GM19324 (cell line): ENCODE data around the gene DIABLO.
A peak's percentile ranks its signal among the peaks of the same experiment; 100 is the strongest.
"Not testable (repeated sequence)": the region's sequence is repeated elsewhere in the genome, so short reads cannot be mapped to it uniquely, and the experiment has no call there.

Source experiments
- ATAC-seq: cut with Tn5 transposase; IDR thresholded peaks from one replicate; pipeline ENCODE4 v1.9.1; 2021; ENCODE audit warnings: mild to moderate bottlenecking, moderate library complexity; ENCODE audit not compliant: unreplicated experiment, low FRiP score

DIABLO gene

DNA sequence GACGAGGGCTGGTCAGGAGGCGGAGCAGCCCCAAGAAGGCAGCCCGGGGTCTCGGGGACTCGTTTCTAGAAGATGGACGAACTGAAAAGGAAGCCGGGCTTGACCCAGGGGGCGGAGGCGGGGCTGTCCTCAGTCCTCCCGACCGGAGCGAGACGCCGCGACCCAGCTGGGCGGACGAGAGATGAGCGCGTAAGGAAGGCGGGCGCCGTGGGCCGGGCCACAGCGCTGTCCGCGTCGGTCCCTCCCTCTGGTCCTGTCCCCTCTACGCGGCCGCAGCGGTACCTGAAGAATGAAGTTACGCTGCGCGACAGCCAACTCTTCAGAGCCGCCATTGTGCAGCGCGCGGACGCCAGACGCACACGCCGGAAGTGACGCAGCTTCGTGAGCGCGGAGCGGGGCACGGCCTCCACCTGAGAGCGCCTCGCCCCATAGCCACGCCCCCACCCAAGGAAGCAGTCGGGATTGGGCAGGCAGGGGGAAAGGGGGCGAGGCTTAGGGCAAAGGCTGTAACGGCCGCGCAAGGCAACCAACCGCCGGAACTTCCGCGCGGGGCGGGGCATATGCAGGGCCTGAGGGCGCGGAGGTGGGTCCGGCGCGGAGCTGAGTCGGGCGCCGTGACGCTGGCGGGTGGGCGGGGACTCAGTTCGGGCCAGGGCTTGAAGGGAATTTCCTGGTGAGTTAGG lies at the start of gene DIABLO:
Gene DIABLO (minus strand): TSS at position 370 of the 683 bp plus-strand sequence. CDS start 38 bp downstream, at position 332.
- peak; percentile 94 for ATAC-seq

DNA sequence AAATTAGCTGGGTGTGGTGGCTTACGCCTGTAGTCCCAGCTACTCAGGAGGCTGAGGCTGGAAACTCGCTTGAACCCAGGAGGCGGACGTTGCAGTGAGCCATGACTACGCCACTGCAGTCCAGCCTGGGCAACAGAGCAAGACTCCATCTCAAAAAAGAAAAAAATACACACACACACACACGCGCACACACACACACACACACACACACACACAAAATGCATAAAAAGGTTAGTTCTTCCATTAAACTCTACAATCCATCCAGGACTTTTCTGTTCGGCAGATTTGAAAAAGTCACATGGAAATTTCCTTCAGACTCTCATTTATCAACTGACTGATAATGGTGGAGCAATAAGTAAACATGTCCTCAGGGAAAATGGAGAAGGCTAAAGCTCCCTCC lies 49.6 kb upstream of the DIABLO start:
- no peak for ATAC-seq

DNA sequence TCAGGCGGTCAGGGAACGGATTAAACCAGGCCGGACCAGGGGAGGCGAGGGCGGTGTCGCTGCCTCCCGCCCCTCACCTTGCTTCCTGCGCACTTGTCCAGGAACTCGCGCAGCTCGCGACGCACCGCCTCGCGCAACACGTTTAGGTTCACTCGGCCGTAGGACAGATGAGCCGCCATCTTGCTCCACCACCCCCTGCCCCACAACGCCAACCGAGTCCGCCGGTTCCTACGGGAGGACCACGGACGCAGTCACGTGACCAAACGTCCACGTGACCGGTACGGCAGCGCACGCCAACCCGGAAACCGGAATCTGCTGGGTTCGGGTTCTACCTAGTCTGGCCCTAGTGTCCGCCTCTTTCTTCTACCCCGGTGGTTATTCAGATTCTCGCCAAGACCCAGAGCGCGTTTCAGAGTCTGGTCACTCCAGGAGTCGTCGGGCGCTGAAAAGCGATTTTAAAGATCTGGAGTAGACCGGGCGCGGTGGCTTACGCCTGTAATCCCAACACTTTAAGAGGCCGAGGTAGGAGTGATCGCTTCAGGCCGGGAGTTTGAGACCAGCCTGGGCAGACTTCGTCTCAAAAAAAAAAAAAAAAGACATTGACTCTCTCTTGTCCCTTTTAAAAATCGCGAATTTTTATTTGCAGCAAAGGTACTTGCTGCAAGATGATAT lies 40.5 kb upstream of the DIABLO start, which contains the start of gene VPS33A:
Gene VPS33A (minus strand): TSS at position 265 of the 672 bp plus-strand sequence. CDS start 86 bp downstream, at position 179.
- ATAC-seq: peak; percentile 94

DNA sequence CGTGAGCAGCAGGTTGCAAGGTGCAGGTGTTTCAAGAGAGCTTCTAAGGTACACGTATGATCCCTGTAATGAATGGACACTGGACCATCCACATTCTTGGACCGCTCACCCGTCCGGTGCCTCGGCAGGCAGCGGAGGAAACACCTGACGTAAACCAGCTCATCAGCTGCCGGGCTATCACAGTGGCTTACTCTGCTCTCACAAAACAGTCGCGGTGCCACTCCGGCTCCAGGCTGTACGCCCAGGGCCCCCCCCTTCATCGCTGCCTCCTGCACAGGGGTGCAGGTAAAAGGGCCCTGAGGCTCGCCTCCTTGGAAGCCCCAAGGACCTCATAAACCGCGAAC lies 40.0 kb upstream of the DIABLO start:
- peak; percentile 34 for ATAC-seq

DNA sequence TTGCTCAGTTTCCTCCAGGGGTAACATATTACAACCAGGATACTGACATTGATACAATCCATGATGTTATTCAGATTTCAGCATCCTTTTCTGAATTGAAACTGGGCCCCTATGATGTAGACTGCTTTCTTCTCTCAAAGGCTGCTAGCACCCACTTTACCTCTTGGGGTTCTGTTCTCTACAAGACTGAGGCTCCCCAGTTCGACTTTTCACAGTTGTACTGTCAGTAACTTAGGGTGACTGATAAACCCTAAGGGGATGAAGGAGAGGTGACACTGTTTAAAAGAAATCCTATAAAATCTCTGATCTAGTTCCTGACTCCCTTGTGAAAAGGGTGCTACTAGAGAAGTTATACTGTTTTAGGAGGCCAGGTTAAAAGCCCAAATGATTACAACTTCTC lies 39.6 kb upstream of the DIABLO start:
- no peak for ATAC-seq

DNA sequence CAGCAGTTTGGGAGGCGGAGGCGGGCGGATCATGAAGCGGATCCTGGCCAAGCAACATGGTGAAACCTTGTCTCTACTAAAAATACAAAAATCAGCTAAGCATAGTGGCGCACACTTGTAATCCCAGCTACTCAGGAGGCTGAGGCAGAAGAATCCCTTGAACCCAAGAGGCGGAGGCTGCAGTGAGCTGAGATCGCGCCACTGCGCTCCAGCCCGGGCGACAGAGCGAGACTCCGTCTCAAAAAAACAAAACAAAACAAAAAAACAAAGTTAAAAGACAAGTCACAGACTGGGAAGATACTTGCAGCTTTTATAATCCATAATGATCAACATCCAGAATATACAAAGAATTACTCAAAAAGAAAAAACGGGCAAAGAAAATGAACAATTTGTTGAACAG lies 34.9 kb upstream of the DIABLO start:
- ATAC-seq: not testable (repeated sequence)

DNA sequence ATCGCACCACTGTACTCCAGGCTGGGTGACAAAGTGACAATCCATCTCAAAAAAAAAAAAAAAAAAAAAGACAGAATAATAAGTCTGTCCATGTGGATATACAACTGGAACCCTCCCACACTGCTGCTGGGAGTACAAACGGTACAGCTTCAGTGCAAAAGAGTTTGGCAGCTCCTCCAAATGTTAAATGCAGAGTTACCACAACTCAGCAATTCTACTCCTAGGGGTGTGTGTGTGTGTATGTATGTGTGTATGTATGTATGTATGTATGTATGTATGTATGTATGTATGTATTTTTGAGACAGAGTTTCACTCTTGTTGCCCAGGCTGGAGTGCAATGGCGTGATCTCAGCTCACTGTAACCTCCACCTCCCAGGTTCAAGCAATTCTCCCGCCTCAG lies 33.1 kb upstream of the DIABLO start:
- ATAC-seq: not testable (repeated sequence)

DNA sequence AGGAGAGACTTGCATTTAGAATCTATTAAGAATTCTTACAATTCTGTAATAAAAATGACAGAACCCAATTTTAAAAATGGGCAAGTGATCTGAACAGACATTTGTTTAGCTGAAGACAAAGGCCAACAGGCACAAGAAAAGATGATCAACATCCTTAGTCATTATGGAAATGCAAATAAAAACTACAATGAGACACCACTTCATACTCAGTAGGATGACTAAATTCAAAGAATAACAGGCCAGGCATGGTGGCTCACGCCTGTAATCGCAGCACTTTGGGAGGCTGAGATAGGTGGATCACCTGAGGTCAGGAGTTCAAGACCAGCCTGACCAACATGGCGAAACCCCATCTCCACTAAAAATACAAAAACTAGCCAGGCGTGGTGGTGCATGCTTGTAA lies 32.6 kb upstream of the DIABLO start:
- not testable (repeated sequence) for ATAC-seq

DNA sequence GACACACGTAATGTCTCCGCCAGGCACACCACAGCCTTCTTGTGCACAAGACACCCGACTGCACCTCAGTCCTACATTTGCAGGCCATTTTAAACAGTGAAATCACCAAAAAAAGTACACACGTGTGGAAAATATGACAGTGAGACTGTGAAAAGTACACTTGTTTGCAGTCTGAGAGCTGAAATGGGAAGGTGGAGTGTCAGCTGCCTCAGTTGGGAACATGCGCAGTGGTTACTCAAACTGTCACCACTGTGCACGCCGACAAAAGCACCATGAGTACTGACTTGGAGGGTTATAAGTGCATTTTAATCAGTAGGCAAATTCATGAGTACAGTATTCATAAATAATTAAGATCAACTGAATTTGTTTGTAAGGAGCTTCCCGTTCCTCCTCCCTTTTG lies 24.7 kb upstream of the DIABLO start:
- no peak for ATAC-seq

DNA sequence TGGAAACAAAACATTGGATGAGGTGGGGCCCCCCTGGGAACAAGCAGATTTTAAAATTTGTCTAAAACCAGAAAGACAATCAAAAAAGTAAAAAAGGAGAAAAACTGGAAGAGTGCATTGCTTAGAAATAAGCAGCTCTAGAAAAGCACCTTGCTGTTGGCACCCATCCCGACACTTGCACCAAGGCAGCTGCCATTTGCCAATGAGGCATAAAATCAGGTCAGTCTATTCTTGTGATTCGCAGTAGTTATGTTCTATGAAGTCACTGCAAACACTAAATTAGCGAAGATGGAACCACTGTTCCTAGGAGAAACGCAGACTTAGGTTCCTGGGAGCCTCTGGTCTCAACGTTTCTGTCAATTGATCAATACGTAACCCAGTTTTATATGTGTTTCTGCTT lies 24.2 kb upstream of the DIABLO start:
- ATAC-seq: no peak

DNA sequence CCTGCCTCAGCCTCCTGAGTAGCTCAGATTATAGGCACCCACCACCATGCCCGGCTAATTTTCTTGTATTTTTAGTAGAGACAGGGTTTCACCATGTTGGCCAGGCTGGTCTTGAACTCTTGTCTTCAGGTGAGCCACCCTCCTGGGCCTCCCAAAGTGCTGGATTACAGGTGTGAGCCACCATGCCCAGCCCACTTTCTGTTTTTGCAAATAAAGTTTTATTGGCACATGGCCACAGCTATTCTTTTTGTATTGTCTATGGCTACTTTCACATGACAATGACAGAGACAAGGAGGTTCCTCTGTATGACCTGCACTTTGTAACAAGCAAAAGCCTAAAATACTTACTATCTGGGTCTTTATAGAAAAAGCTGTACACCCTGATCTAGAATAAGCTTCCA lies 19.7 kb upstream of the DIABLO start:
- ATAC-seq: no peak

DNA sequence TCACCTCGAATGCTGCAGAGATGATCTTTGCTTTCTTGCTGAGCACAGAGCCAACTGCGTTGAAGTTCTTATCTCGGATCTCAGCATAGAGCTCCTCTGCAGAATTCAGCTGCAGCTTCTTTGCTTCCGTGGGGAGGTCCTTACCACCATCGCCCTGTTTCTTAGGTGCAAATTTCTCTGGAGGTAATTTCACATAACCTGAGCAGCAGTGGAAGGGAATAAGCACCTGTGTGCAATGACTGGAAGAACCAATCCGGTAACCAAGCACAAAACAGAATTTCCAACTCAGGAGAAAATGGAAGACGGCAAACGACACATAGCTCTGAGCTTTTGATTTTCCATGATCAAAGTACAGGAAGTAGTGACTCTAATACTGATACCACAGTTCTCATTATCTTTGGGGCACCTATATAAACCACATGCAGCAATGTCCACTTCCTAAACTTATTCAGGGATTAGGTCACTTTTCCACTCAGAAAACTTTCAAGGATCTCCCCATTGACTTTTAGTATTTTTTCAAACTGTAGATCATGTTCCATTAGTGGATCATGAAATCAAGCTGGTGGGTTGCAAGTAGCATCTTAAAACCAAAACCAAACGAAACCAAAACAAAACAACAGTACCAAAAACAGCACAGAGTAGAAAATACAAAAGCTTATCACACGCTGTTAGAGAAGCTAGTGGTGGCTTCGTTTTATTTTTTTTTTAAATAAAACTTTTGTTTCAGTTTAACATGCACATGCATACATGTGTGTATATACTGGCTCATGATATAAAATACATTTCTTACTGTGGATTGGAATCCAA lies 18.9 kb upstream of the DIABLO start:
- no peak for ATAC-seq

DNA sequence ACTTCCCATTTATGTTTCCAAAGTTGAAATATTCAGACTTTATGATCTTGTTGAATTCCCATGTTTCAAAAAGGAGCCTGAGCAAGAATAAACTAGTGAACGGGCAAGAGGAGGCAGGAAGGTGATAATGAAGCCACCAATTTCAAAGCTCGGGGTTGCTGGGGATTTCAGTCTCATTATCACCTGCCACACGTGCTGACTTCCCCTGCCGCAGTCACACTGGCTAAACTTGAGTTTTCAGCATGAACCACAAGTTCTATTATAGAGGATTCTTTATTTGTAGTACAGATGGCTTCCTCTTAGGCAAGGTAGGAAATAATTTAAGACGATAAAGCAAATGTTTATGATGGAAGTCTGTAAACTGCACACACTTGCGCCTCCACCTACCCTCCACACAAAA lies 18.1 kb upstream of the DIABLO start:
- no peak for ATAC-seq

DNA sequence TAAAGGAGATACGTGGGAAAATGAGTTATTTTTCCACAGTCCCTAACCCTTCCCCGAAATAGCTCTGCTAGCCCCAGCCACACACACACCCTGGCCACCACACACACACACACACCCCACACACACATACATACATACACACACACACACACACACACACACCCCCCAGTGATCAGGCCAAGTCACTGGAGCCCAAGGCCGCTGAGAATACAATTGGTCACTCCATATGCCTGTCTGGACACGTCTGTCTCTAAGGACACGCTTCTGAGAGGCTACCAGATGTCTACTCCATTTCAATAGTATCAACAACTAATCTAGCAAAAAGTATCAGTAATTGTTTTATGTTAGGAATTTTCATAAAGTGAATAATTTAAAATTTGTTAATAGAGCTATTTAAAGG lies 13.0 kb upstream of the DIABLO start:
- ATAC-seq: no peak

DNA sequence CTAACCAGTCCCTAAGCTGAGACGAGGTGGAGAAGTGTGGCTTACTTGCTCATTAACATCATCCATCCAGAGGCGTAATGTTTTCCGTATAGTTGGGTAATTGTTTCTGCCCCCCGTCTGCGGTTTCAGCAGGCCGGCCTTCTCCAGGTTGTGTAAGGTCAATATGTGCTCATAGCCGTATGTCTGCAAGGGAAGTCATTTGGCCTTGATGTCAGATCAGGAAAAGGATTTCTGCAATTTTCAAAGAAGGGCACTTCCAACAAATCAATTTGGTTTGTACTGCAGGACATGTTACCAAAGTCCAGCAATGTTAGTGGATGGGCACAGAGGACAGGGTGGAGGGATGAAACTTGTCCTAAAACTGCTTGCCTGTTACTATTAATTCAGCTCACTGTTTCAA lies 9.9 kb upstream of the DIABLO start:
- no peak for ATAC-seq

DNA sequence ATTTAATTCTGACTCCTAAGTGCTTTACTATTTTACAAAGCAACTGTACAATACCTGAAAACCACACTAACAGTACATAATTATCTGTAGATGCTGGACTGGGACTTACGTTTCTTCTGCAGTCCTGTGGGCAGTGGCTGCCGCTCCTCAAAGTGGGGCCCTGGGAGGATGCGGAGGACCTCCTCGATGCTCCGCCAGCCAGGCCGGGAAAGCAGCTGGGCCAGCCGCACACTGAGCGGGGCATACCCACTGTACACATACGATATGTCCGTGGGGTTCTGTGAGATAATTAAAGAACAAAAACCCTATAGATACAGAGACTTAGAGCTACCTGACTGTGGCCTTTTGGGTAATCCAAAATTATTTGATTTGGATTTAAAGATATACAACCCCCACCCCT lies 6.8 kb upstream of the DIABLO start:
- ATAC-seq: no peak

DNA sequence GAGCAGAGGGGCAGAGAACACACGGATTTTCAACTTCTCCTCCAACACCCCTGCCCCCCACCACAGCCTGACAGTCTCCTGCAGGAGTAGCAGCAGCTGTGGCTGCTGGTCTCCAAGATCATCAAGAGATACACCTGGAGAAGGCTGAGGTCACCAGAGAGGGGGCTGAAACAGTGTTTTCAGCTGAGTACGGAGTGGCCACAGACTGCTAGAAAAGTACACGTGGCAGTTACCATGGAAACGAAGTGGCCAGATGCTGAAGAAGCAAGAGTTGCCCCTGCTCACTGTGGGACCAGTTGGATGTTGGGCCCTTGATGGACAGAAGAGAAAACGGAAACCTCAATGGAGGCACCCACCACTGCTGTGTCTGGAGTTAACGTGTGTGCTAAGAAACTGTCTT lies 4.9 kb upstream of the DIABLO start:
- ATAC-seq: no peak

DNA sequence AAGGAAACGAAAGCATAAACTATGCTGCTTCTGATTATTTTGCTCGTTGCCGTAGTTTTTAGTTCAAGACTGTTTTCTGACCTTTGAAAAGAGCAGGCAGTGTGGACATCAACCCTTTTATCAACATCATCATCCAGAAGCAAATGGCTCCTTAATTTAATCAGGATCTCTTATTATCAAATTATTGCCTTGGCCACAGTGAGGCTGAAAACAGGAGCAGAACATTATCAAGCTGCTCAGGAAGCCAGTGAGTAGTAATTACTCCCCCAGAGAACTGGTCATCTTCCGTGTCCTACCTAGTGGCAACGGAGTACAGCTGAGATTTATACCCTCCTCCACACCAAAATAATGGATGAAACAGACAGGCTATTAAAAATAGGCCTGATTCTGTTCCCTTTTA lies 2.2 kb upstream of the DIABLO start:
- no peak for ATAC-seq

DNA sequence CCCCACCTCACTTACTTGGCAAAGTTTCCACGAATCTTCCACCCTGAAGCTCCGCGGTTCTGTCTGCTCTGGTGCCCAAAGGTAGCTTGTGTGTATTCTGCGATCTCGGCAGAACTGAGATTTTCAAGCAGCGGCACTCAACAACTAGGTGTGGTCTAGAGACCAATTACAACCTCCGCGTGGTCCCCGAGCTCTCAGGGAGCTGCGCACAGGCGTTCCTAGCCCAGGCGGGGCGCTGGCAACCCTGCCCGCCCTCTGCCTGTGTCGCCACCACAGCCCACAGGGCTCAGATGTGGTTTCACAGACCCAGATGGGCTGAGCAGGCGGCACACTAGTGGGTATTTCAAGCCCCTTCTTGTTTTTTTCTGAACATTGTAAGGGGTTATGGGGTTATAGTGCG lies 1.5 kb upstream of the DIABLO start:
- ATAC-seq: no peak

DNA sequence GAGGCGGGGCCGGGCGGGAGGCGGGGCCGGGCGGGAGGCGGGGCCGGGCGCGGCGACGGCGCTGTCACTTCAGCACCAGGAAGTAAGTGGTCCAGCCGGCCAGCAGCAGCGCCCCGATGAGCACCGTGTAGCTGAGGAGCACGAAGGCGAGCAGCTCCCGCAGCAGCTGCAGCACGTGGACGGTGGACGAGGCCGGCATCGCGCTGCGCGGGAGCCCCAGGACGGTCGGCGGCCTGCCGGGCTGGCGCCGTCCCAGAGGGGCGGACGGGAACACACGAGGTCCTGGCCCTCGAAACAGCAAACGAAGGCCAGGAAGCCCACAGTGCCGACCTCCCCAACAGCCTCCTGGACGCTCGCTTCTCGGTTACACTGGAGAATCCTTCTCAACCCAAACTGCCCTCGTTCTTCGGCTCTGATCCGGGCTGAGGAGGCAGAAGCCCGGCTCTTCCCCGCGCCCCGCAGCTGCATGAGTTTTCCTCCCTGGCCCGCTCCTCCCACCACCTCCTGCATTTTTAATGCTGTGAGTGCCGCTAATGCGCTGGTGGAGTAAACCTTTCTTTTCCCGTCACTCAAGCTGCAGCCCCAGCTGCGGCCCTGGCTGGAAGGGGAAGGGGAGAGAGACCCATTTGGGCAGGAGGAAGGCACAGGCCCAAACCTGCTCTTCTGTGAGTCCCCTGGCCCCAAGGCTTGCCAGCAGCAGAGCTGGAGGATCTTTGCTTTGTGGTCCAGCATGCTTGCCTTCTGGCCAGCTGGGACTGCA lies 694 bp upstream of the DIABLO start:
- no peak for ATAC-seq

DNA sequence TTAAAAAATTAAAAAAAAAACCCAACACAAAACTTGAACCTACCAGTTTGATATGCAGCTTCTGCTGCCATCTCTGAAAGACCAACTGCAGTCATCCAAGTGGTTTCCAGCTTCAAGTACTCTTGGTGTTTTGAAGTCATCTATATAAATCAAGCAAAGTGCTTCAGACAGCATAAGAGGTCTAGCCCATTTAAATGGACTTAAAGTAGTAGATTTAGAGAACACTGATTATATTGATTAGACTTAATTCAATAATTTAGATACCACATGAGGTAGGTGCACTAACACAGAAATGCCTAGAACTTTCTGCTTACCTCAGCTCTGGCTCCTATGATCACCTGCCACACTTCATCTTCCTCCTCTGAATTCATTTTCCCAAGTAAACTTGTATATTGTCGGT lies 9.4 kb downstream of the DIABLO start:
- ATAC-seq: no peak
